G401 (cell line): ENCODE measurements around the gene PBX1. TPM values are rescaled to one million over a fixed set of nuclear protein-coding genes. Genes with fewer than 3 reads are reported as not detected.
A peak's percentile ranks its signal among the peaks of the same experiment; 100 is the strongest.

ENCODE experiments used
- DNase-seq: peaks from one replicate; pipeline ENCODE4 v3.0.0-alpha.2; 2015; ENCODE audit warnings: low spot score
- in situ Hi-C: cut with HindIII; loops from 2 replicates; pipeline ENCODE4 v1.10.0; 2016; ENCODE audit warnings: low sequenced_read_pairs, mixed read lengths
- total RNA-seq: library from RNA; depleted of rRNA; stranded (reverse); fragments of >200 nt; shearing (Covaris generic); gene quantifications from 2 replicates; pipeline ENCODE4 v1.2.3, GENCODE V29; 2014

Gene PBX1
- total RNA-seq, 1 experiment from 2014 or later = not detected

DNA sequence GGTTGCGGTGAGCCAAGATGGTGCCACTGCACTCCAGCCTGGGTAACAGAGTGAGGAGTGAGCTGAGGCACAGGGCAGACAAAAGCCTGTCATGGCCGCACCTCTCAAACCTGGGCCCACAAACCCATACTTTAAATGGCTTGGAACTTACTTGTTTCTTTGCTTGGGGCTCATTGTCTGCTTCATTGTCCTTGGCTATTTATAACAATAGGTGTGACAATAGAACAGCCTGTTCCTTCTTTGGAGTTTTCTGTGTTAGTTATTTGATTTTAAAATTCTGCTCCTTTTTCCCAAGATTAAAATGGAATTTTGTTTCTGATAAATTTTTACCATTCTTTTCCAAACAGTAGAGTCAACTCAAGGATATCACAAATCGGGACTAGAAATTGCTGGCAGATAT, 94.7 kb downstream of the PBX1 start:
- no peak for DNase-seq

DNA sequence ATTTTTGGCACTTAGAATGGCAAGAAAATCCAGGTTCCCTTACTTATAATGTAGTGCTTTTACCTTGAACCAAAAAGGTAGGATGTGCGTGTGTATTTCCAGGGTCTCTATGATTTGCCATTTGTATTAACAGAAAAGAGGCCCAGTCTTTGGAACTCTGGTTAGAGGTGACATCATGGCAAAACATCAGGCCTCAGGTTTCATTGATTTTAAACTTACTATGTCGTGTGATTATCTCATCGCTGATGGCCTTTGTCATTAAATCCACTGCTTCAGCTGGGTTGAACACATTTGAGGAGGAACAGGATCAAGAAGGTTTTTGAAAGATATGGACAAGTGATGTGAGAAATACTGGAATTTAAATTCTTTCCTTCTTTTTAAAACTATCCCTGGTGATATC, 95.2 kb downstream of the PBX1 start:
- DNase-seq = no peak
- in situ Hi-C loops = no loop called here

More for the DNA sequence above, 94.7 kb downstream of the PBX1 start:
- in situ Hi-C loops = no loop called here

DNA sequence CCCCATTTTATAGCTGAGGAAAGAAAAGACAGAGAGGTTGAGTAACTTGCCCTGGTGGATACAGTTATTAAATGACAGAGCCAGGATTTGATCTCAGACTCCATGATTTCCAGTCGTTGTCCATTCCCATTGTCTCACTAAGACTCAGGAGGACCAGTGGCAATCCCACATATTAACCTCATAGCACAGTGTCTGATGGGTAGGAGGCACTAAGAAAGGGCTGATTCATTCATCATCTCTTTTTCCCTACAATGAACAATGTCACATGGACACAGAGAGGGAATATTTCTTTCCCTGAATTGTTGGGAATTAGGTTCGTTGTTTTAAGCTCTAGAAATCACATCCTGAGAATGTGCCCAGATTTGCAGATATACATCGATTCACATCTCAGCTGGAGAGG, 99.9 kb downstream of the PBX1 start:
- no peak for DNase-seq
- in situ Hi-C loops = no loop called here

DNA sequence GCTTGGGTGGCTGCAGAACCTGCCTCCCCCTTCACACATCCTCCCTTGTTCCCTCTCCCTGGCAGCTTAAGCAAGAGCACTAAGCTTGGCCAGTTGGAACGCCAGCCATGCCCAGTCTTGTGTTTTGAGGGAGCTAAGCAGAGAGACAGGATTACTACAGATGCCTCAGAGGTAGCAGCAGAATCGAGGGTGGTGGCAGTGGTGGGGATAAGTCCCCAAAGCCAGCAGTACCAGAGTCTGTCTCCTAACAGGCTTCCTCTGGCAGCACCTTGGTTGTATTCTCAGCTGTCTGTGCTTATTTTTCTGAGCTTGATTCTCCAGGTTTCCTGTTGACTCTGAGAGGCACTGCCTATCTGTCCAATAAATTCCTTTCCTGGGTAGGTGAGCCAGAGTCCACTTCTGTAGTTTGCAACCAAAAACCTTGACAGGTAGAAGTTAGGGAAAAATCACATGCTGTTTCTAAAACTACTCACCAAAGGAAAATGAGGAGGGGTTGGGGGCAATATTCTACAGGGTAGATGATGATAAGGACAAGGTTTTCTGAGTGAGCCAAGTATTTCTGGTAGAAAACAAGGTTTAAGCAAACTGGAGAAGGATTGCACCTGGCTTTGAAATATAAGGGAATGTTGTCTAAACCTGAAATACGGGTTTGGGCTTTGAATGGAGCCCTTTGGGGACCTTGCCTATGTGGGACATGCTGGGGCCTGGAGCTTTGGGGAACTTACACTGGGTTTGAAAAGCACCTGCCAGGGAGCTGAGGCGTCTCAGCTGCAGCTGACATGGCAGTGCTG, 100.8 kb downstream of the PBX1 start:
- in situ Hi-C loops = no loop called here
- DNase-seq = peak; percentile 31

DNA sequence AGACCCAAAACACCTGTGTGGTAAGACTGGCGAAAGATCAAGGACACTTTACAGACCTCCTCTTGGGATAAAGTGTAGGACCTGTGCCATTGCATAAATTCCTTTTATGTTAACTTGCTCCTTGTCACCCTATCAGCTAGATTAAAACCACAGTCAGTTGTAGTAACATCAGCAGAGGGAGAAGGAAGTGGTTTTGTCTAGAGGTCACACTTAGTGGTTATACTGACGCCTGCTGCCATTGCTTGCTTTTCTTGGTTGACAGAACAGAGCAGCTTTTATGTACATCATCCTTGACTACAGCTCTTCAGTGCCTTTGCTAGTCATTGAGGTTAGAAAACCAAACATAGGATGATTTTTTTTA, 101.4 kb downstream of the PBX1 start:
- no peak for DNase-seq
- in situ Hi-C loops = no loop called here

DNA sequence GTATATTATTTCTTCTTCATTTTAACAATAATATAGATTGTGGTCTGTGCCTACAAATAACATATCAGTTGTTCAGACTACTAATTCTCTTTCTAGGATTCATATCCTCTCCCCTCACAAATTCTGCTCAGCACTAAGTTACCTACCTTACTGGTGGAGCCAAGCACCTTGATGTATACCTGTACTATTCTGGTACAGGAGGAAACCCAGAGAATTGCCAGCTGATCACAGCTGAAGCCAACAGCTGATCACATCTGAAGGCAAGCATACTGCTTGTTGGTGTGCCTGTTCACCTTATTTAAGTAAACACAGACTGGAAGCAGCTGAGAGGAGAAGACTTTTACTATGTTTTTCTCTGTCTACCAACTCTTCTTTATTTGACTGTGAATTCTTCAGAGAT, 101.8 kb downstream of the PBX1 start:
- in situ Hi-C loops = no loop called here

DNA sequence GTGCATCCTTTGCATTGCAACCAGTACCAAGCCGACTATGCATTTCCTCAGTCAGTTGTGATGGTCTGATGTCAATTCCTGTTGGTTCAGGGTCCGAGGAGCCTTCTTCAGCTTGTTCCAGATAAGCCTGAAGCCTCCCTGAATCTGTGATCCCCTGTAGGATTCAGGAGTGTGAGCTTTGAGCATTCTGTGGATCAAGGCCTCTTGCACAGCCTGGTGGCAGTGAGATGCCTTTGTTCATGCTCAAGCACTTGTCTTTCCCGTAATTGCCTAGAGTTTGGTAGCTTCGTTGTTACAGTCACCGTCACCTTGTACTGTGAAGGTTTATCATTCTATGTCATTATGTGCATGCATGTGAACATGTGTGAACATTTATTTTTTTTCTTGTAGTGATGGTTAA, 103.5 kb downstream of the PBX1 start:
- in situ Hi-C loops = no loop called here
- DNase-seq = no peak

More for the DNA sequence above, 101.8 kb downstream of the PBX1 start:
- DNase-seq = no peak

DNA sequence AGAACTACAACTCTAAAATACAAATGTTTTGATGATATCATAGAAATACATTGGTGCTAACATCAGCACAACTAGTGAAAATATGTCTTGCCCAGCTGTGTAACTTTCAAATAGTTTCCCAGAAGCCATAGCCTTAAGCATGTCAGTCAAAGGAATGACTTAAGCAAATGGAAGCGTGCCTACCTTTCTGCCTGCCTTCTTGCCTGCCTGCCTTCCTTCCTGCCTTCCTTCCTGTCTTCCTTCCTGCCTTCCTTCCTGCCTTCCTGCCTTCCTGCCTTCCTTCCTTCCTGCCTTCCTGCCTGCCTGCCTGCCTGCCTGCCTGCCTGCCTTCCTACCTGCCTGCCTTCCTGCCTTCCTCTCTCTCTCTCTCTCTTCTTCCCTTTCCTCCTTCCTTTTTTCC, 104.0 kb downstream of the PBX1 start:
- in situ Hi-C loops = no loop called here
- no peak for DNase-seq

DNA sequence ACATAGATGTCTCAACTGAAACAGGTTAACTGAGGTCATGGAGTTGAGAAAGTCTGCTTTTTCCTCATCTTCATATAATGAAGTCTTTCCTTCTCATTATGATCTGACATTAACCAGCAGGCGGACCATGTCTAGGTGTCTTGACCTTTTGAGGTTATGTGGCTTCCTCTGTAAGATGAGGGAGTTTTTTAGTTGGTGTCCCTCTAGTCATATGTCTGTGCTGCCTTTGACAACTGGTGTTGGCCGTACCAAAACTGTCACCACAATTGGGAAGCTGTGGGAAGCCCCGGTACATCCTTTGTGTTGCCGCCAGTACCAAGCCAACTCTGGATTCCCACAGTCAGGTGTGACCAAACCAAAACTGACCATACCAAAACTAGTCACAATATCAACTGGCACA, 105.1 kb downstream of the PBX1 start:
- in situ Hi-C loops = no loop called here
- DNase-seq = no peak

DNA sequence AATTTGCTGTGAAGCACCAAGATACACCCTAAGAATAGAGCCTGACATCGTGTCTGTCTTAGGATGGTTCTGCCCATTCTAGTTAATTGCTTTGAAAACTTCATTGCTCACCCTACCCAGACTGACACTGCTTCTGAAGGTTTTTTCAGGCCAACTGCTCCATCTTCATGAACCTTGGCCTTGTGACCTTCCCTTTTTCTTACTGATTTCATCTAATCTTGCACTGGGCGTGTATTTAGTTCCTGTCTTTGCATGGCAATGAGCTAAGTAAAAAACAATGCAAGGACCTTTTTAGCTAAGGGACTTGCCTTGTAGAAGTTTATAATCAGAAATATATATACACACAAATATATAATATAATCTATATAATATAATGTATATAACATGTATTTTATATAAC, 108.0 kb downstream of the PBX1 start:
- DNase-seq = no peak
- in situ Hi-C loops = no loop called here

DNA sequence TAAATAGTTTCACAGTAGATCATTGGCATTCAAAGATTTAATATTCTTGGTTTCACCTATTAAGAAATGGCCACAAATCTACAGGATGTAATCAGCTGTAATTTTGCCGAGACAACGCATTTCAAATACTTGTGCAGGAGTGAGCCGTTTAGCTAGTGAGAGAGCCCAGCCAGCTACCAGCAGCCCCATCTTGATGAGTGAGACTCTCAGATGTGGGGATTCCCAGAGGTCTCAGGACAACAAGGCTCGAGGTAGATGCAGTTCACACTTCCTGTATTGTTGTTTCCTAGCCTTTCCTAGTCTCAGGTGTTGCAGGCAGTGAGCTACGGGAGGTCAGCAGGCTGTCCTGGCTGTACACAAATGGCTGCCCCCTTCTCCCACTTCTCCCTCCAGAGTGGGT, 108.6 kb downstream of the PBX1 start:
- in situ Hi-C loops = no loop called here
- no peak for DNase-seq

DNA sequence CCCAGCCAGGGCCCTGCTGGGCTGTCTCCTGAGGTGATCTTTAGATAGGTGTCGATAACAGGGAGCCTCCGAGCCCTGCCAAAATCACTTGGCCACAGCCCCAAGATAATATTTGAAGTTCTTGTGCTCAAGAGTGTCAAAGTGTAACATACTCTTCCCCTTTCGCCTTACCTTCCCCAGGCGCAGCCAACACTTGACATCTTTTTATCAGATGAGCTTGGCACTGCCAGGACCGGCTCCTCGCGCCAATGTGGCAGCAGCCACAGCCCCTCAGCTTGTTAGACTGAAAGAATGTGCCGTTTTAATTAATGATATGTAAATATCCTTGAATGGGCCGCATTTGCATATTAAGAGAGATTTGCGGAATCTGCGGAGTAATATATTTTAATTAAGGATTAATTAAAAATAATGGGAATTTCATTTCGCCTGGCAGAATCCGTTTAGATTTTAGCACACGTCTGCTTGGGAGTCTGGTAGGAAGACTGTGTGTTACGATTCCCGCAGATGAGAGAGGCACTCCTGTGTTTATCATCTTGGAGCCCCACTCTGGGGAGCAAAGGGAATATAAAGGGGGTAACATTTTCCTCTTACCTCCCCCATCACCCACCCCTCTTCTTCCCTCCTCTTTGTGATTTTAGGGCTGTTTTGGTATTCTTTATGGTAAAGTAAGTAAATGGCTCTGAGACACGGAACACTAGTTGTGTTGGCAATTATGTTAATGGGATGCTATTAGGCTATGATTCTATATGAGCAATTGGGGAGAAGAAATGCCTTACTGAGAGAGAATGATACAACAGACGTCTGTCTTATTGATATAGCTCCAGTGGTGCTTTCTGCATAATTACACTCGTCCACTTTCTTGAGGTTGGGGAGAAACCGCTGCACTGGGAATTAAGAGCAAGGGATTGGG, 109.8 kb downstream of the PBX1 start:
- in situ Hi-C loops = no loop called here
- no peak for DNase-seq

DNA sequence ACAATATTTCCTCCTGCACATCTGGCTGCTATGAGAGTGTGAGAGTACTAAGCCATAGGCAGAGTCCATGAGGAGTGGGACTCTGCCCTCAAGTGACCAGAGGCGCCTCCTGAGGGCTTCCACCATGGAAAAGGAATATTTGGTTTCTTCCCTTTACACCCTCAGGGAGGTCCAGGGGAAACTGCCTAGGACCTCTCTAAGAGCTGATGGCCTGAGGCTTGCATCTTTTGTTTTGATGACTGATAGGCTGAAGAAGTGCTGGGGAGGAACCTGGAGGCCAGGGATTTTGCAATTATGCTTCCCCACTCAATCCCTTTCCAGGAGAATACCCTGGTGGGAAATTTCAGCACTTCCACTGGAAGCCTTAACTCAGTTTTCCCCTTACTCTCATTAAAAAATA, 111.0 kb downstream of the PBX1 start:
- no peak for DNase-seq
- in situ Hi-C loops = no loop called here

DNA sequence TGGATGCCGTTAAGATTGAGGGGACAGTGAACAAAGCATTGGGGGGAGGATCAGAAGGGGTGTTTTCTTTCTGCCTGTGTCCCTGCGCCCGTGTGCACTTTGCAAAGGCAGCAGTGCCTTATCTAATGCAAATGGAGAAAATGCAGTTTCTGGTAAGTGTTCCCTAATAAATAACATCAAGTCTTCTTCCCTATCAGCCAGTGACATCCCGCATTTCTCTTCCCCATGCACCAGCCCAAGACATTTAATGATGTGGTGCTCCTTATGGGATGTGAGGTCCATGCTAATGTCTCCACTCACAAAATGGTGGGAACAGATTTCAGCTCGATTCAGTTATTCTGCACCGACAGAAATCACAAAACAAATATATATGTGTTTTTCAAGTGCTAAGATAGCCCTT, 111.8 kb downstream of the PBX1 start:
- in situ Hi-C loops = no loop called here
- no peak for DNase-seq

DNA sequence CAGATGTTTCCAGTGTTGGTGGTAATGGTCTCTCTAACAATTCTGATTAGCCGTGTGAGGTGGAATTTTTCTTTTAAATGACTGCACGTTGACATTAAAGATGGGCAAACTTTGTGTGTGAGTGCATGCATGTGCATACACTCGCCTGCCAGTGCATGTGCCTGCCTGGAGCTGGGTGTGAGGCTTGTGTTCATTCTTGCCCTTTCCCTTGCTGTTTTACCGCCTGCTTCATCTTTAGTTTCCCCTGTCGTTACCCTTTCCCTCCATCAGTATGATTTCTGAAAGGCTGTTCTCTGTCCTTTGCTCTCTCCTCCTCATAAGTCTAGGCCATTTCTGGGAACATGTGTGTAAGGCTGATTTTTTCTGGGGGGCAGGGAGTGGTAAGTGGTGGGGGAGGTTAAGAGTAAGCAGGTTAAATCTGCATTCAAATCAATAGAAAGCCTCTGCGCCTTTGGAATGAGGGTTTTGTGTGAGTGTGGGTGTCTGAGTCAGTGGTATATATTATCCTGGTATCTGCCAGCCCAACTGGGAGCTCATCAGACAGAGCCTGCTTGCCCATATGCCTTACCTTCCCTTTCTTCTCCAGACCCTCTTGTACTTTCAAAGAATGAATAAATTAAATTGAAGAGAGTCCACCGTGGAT, 112.5 kb downstream of the PBX1 start:
- no peak for DNase-seq
- in situ Hi-C loops = no loop called here

DNA sequence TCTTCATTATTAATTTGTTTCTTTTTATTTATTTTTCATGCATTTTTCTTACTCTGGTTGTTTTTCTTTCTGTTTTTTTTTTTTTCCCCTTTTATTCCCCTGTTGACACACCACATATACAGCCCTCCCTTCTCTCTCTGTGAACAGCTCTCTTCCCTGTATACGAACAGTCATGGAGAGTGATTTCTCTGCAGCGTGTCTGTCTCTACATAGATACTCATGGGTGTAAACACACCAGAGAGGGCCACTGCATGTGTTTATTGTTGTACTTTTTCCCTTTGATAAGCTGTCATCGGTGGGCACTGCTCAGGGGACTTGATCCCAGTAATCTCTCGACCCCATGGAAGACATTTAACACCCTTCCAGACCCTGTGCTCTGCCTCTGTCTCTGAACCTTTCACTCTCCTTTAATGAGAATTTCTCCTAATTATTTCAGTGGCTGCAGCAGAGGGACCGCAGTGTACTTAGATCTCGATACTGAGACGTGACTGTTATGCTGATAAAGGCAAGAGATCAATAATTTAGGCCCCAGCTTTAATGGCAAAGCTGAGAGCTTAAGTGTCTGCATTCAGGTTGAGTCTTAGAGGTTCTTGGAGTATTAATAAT, 113.1 kb downstream of the PBX1 start:
- no peak for DNase-seq
- in situ Hi-C loops = no loop called here

DNA sequence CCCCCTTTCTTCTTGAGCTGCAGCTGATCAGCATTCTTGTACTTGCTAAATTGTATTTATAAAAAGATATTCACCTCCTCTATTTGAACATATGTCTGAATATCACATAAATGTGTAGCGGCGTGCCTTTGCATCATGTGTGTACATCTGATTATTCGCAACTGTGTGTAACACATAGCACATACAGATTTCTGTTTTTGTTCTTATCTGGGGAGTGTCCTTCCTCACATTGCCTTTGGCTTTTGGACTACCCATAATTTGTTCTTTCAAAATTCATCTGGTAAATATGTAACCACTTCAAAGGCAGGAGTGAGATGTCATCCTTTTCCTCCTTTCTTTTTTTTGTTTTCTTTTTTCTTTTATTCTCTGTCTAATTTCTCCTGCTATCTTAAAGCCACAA, 113.6 kb downstream of the PBX1 start:
- no peak for DNase-seq
- in situ Hi-C loops = no loop called here

DNA sequence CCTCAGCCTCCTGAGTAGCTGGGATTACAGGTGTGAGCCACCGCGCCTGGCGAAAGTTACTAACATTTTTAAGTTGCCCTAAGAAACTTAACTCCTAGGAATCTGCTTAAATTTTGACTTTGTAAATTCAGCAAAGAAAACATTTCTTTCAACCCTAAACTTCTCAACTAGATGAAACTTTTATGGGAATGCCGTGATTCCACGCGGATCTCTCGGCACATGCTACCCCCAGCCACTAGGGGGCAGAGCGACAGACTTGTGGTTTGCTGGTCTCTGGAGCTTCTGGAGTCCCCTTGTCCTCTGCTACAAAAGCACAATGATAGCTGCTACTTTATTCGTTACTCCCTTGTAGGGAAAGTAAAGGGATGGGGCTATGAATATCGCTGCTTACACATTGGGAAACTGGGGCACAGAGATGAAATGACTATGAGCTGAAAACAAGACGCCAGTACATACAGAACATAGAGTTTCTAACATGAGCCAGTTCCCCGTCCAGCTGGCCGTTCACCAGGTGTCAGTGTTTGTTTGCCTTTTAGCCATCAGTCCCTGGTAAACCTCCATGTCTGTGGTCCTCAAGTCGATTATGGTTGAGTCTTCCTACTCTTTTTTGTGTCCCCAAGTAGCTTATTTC, 114.7 kb downstream of the PBX1 start:
- in situ Hi-C loops = no loop called here
- DNase-seq = no peak

DNA sequence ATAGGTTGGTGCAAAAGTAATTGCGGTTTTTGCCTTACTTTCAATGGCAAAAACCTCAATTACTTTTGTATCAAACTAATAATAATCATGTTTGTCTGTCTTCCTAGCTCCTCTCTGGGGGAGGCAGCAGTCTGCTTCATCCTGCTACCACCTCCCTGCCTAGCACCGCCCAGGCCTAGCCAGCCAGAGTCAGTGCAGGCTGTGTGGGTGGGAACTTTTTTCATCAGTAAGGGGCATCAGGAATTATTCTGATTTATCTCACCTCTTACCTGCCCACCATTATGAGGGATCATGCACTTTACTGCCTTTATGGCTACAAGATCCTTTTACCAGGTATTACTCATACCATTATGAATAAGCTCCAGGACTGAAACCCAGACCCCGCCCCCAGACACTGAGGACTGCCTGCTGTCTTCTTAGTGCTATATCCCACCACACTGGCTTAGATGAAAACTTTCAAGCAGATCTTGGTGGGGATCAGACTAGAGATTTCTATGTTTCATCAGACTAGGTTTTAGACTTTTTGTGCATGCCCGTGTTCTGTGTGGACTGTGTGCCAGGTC, 116.4 kb downstream of the PBX1 start:
- in situ Hi-C loops = no loop called here
- DNase-seq = no peak
